NCI-H187 treated with DMSO at 0.1 percent for 48 hours (cell line): ENCODE results near the gene GNB5.
"Not testable (repeated sequence)": the region's sequence is repeated elsewhere in the genome, so short reads cannot be mapped to it uniquely, and the experiment has no call there.

ENCODE experiments used
- DNase-seq: peaks from one replicate; lab custom pipeline; 2025; lab: John Stamatoyannopoulos, UW

The GNB5 gene

GRCh38 chr15:52112203-52112750 lies 78.9 kb downstream of the GNB5 start:
- DNase-seq: no peak

GRCh38 chr15:52111517-52112202 lies 79.5 kb downstream of the GNB5 start:
- DNase-seq: no peak

- DNase-seq: no peak
Observed at GRCh38 chr15:52109559-52110451, 81.4 kb downstream of the GNB5 start.

- DNase-seq: no peak
Observed at GRCh38 chr15:52107238-52107637, 84.0 kb downstream of the GNB5 start.

- DNase-seq: no peak
Observed at GRCh38 chr15:52106641-52107040, 84.6 kb downstream of the GNB5 start.

- DNase-seq: no peak
Observed at GRCh38 chr15:52105846-52106245, 85.3 kb downstream of the GNB5 start.

- DNase-seq: no peak
Observed at GRCh38 chr15:52104532-52105004, 86.6 kb downstream of the GNB5 start.

- no peak for DNase-seq
Observed at GRCh38 chr15:52103217-52104207, 87.7 kb downstream of the GNB5 start.

- no peak for DNase-seq
Observed at GRCh38 chr15:52102463-52102862, 88.7 kb downstream of the GNB5 start.

GRCh38 chr15:52101542-52102323 lies 89.5 kb downstream of the GNB5 start:
- DNase-seq: no peak

GRCh38 chr15:52100807-52101442 lies 90.3 kb downstream of the GNB5 start:
- no peak for DNase-seq

GRCh38 chr15:52099651-52100272 lies 91.4 kb downstream of the GNB5 start:
- no peak for DNase-seq

GRCh38 chr15:52098323-52098722 lies 92.9 kb downstream of the GNB5 start:
- DNase-seq: no peak

- DNase-seq: no peak
Observed at GRCh38 chr15:52097180-52097579, 94.0 kb downstream of the GNB5 start.

- DNase-seq: not testable (repeated sequence)
Observed at GRCh38 chr15:52096536-52096935, 94.7 kb downstream of the GNB5 start.

- DNase-seq: no peak
Observed at GRCh38 chr15:52095597-52096262, 95.5 kb downstream of the GNB5 start.

- DNase-seq: no peak
Observed at GRCh38 chr15:52094811-52095584, 96.2 kb downstream of the GNB5 start.
